IMR-90 (cell line): ENCODE measurements around the gene AKT3. TPM values are rescaled to one million over a fixed set of nuclear protein-coding genes. Genes with fewer than 3 reads are reported as not detected.

Experiments
- ATAC-seq: fragments of 200-7000 bp; cut with Tn5 transposase; 2 replicates; pipeline ENCODE4 v1.9.1; 2020; ENCODE audit warnings: low read depth, mild to moderate bottlenecking, moderate library complexity
- BruUV-seq: library from RNA; stranded (reverse); fragments of 400-500 nt; replicated peaks from 2 replicates; lab custom pipeline; 2021; lab: Mats Ljungman, UMichigan
- CTCF ChIA-PET: fragments of 300-600 bp; formaldehyde crosslinking; extraction: SDS; loops from one replicate; lab custom pipeline; 2021; ENCODE audit warnings: antibody characterized with exemption; lab: Yijun Ruan, JAX
- POLR2A ChIA-PET: fragments of 300-600 bp; sonication (Branson Sonifier 250); formaldehyde crosslinking; loops from one replicate; lab custom pipeline; 2022; ENCODE audit warnings: antibody characterized with exemption; ENCODE audit not compliant: unreplicated experiment; lab: Charles Lee
- DNase-seq: peaks from one replicate; pipeline ENCODE4 v3.0.0; 2013
- H2AFZ ChIP-seq: replicated peaks from 2 replicates; pipeline ENCODE3; 2013; ENCODE audit warnings: low read length, mild to moderate bottlenecking; ENCODE audit not compliant: poor library complexity
- H2AK5ac ChIP-seq: 2 replicates; pipeline ENCODE4 v1.6.1; 2013; ENCODE audit warnings: low read depth, low read length, inconsistent platforms
- H2AK9ac ChIP-seq: replicated peaks from 2 replicates; pipeline ENCODE3; 2013; ENCODE audit warnings: mild to moderate bottlenecking, low read depth, low read length, moderate library complexity; ENCODE audit not compliant: poor library complexity
- H2BK120ac ChIP-seq: 2 replicates; pipeline ENCODE4 v1.6.1; 2013; ENCODE audit warnings: low read depth, low read length, inconsistent platforms
- H2BK15ac ChIP-seq: 3 replicates; pipeline ENCODE4 v1.6.1; 2013; ENCODE audit warnings: low read depth, low read length, inconsistent platforms
- H2BK20ac ChIP-seq: 2 replicates; pipeline ENCODE4 v1.6.1; 2013; ENCODE audit warnings: low read depth, mild to moderate bottlenecking, inconsistent platforms, low read length, moderate library complexity
- H2BK5ac ChIP-seq: 2 replicates; pipeline ENCODE4 v1.6.1; 2013; ENCODE audit warnings: mild to moderate bottlenecking, low read depth, low read length, inconsistent platforms; ENCODE audit not compliant: poor library complexity, severe bottlenecking
- H3K14ac ChIP-seq: replicated peaks from 2 replicates; pipeline ENCODE4 v1.6.1; 2013; ENCODE audit warnings: low read depth, low read length, inconsistent platforms
- H3K18ac ChIP-seq: 2 replicates; pipeline ENCODE4 v1.6.1; 2013; ENCODE audit warnings: low read depth, low read length, control low read depth
- H3K23ac ChIP-seq: 2 replicates; pipeline ENCODE4 v1.6.1; 2013; ENCODE audit warnings: low read depth, low read length, inconsistent platforms
- H3K27ac ChIP-seq: 2 replicates; pipeline ENCODE4 v1.5.1; 2013; ENCODE audit warnings: mild to moderate bottlenecking, control low read depth, low read length; ENCODE audit not compliant: insufficient read depth
- H3K27me3 ChIP-seq: 2 replicates; pipeline ENCODE4 v1.6.1; 2013; ENCODE audit warnings: low read length; ENCODE audit not compliant: control insufficient read depth, insufficient read depth
- H3K36me3 ChIP-seq: 2 replicates; pipeline ENCODE4 v1.6.1; 2013; ENCODE audit warnings: low read length, mixed read lengths; ENCODE audit not compliant: control insufficient read depth, insufficient read depth
- H3K4ac ChIP-seq: 2 replicates; pipeline ENCODE4 v1.6.1; 2013; ENCODE audit warnings: low read depth, low read length, inconsistent platforms
- H3K4me1 ChIP-seq: 2 replicates; pipeline ENCODE4 v1.6.1; 2013; ENCODE audit warnings: low read length, mixed read lengths; ENCODE audit not compliant: control insufficient read depth, insufficient read depth
- H3K4me2 ChIP-seq: 2 replicates; pipeline ENCODE4 v1.6.1; 2013; ENCODE audit warnings: low read depth, mild to moderate bottlenecking, control low read depth, low read length, moderate library complexity
- H3K4me3 ChIP-seq: 2 replicates; pipeline ENCODE4 v1.5.1; 2013; ENCODE audit warnings: low read depth, mild to moderate bottlenecking, control low read depth, low read length, moderate library complexity; ENCODE audit not compliant: insufficient read depth
- H3K56ac ChIP-seq: 2 replicates; pipeline ENCODE4 v1.6.1; 2013; ENCODE audit warnings: low read length, inconsistent platforms; ENCODE audit not compliant: insufficient read depth; ENCODE audit errors: extremely low read depth
- H3K79me1 ChIP-seq, 2 experiments: 2 replicates each; pipeline ENCODE4 v1.6.1; 2013; ENCODE audit warnings: low read length in 2 of 2, inconsistent platforms in 1 of 2, low read depth in 1 of 2
- H3K9ac ChIP-seq: 2 replicates; pipeline ENCODE4 v1.6.1; 2013; ENCODE audit warnings: low read depth, low read length, control low read depth
- H3K9me1 ChIP-seq: 2 replicates; pipeline ENCODE4 v1.6.1; 2013; ENCODE audit warnings: low read length, inconsistent platforms; ENCODE audit not compliant: insufficient read depth
- H3K9me3 ChIP-seq: 2 replicates; pipeline ENCODE4 v1.6.1; 2013; ENCODE audit warnings: low read length; ENCODE audit not compliant: control insufficient read depth, insufficient read depth
- H4K20me1 ChIP-seq: 2 replicates; pipeline ENCODE4 v1.6.1; 2013; ENCODE audit warnings: low read length, inconsistent platforms; ENCODE audit not compliant: insufficient read depth
- H4K5ac ChIP-seq: 2 replicates; pipeline ENCODE4 v1.6.1; 2013; ENCODE audit warnings: mild to moderate bottlenecking, low read depth, low read length, control low read depth
- H4K8ac ChIP-seq, 2 experiments: 2 replicates each; pipeline ENCODE4 v1.6.1; 2013; ENCODE audit warnings: low read depth in 2 of 2, low read length in 2 of 2, control low read depth in 1 of 2, inconsistent platforms in 1 of 2
- H4K91ac ChIP-seq: 2 replicates; pipeline ENCODE4 v1.6.1; 2013; ENCODE audit warnings: low read depth, low read length, inconsistent platforms; ENCODE audit not compliant: insufficient read depth
- CHD1 ChIP-seq: IDR thresholded peaks from 2 replicates; pipeline ENCODE4 v1.6.1; 2012; ENCODE audit warnings: low read depth, low read length, improper control_type of control experiment
- FOS ChIP-seq: fragments of 150-350 bp; IDR thresholded peaks from 2 replicates; pipeline ENCODE4 v1.6.1; 2016; ENCODE audit warnings: low read depth, low read length
- MAFK ChIP-seq: IDR thresholded peaks from 2 replicates; pipeline ENCODE4 v1.6.1; 2012; ENCODE audit warnings: low read depth, low read length, improper control_type of control experiment
- MAZ ChIP-seq: IDR thresholded peaks from 2 replicates; pipeline ENCODE4 v1.6.1; 2012; ENCODE audit warnings: low read depth, mild to moderate bottlenecking, low read length, improper control_type of control experiment, moderate library complexity, borderline replicate concordance
- RFX5 ChIP-seq: IDR thresholded peaks from 2 replicates; pipeline ENCODE4 v1.8.0; 2012; ENCODE audit warnings: low read depth, mild to moderate bottlenecking, low read length, moderate library complexity
- WGBS, 2 experiments: methylation state at CpG; one replicate each; pipeline versions ENCODE4 v1.1.5 to v1.1.7; 2013; ENCODE audit warnings: missing lambda C conversion rate in 2 of 2; ENCODE audit not compliant: insufficient read length in 1 of 2; ENCODE audit errors: extremely low coverage in 2 of 2; 5-methylcytosine and 5-hydroxymethylcytosine counted together
- dilution Hi-C: fragments of 300-500 bp; cut with HindIII; formaldehyde crosslinking; loops from one replicate; pipeline ENCODE4 v1.14.3; 2018; ENCODE audit warnings: low sequenced_read_pairs; ENCODE audit not compliant: unreplicated experiment
- in situ Hi-C: fragments of 300-500 bp; cut with MboI; formaldehyde crosslinking; loops from 3 replicates; pipeline ENCODE4 v1.14.3; 2019; ENCODE audit warnings: low sequenced_read_pairs, inconsistent platforms, mixed read lengths
- intact Hi-C: fragments of 100-400 bp; cut with micrococcal nuclease; formaldehyde crosslinking; loops from 2 replicates; pipeline ENCODE4 v1.10.0; 2022
- polyA plus RNA-seq, 3 experiments: library from polyadenylated mRNA; depleted of rRNA; stranded (reverse); fragments of >200 nt; gene quantifications; 2 replicates each; pipeline ENCODE4 v1.2.3, GENCODE V29; 2012; ENCODE audit warnings: low replicate concordance in 1 of 3
- total RNA-seq: library from RNA; depleted of rRNA; stranded (reverse); fragments of >200 nt; gene quantifications from 2 replicates; pipeline ENCODE4 v1.2.3, GENCODE V29; 2012

AKT3 gene
- total and polyA plus RNA-seq, 2 of the 4 experiments (the other 2 are of a cell fraction) = 15.2 to 19.4 TPM

- in situ Hi-C loops (no loop called here), intact Hi-C loops (no loop called here), dilution Hi-C loops (no loop called here)
- Histone ChIP-seq H4K8ac (no peak overlapping the region), H3K79me1 (peaks cover 14 to 17% of the 10 kb centered on the region in 2 experiments), H3K18ac (no peak overlapping the region), H3K9me1 (peaks cover 3% of the 10 kb centered on the region; the same call in 1 of the 2 replicates), H2AFZ (no peak overlapping the region), H3K4ac (no peak overlapping the region), H2BK15ac (no peak overlapping the region), H3K4me1 (peaks cover 3% of the 10 kb centered on the region), H3K27me3 (no peaks in the 10 kb centered on the region), H3K4me3 (no peak overlapping the region), H4K91ac (no peak overlapping the region), H4K5ac (no peak overlapping the region), H3K4me2 (no peak overlapping the region), H3K23ac (no peak overlapping the region), H2BK20ac (no peak overlapping the region), H3K27ac (no peak overlapping the region), H3K36me3 (peaks cover 4% of the 10 kb centered on the region; the same call in 1 of the 2 replicates), H3K9me3 (no peaks in the 10 kb centered on the region), H2AK5ac (no peak overlapping the region), H2AK9ac (no peak overlapping the region), H2BK120ac (no peak overlapping the region), H3K14ac (no peak overlapping the region), H3K9ac (no peak overlapping the region), H2BK5ac (no peak overlapping the region), H4K20me1 (peaks cover 3% of the 10 kb centered on the region; the same call in 1 of the 2 replicates), H3K56ac (no peak overlapping the region)
- TF ChIP-seq RFX5 (no peak), CHD1 (no peak), FOS (no peak), MAZ (no peak), MAFK (no peak)
- no CpG with 5 or more reads among the region's 2 CpGs for WGBS, 2 experiments
- ChIA-PET POLR2A (no interaction called here), CTCF (interaction anchor here (0.7 kb wide), 1 partner anchor 10 kb away, joined by 3 read pairs; no protein-coding TSS in a partner anchor)
- no peak for ATAC-seq
- DNase-seq = no peak
- no TSS peak for BruUV-seq
Observed at GRCh38 chr1:243528459-243529121, 321.5 kb downstream of the AKT3 start.
